Measurements from ENCODE around the gene C1GALT1.

Gene C1GALT1

GRCh38 chr7:7202375-7202720 is 20.0 kb downstream of the C1GALT1 start:
- no peak for DNase-seq

- DNase-seq: no peak
Measured at GRCh38 chr7:7203813-7204575, 21.6 kb downstream of the C1GALT1 start.

- DNase-seq: no peak
Measured at GRCh38 chr7:7207876-7208275, 25.5 kb downstream of the C1GALT1 start.

- DNase-seq: no peak
Measured at GRCh38 chr7:7208520-7208919, 26.2 kb downstream of the C1GALT1 start.

GRCh38 chr7:7209412-7210050 is 27.2 kb downstream of the C1GALT1 start:
- no peak for DNase-seq

GRCh38 chr7:7210475-7211237 is 28.3 kb downstream of the C1GALT1 start:
- no peak for DNase-seq

GRCh38 chr7:7212612-7213011 is 30.3 kb downstream of the C1GALT1 start:
- no peak for DNase-seq

- DNase-seq: no peak
Measured at GRCh38 chr7:7214398-7215347, 32.3 kb downstream of the C1GALT1 start.

GRCh38 chr7:7216279-7216678 is 33.9 kb downstream of the C1GALT1 start:
- no peak for DNase-seq

GRCh38 chr7:7219216-7219615 is 36.9 kb downstream of the C1GALT1 start:
- no peak for DNase-seq

GRCh38 chr7:7220821-7221220 is 38.5 kb downstream of the C1GALT1 start:
- no peak for DNase-seq

GRCh38 chr7:7221599-7222038 is 39.3 kb downstream of the C1GALT1 start:
- DNase-seq: no peak

GRCh38 chr7:7223250-7223649 is 40.9 kb downstream of the C1GALT1 start:
- DNase-seq: no peak

- DNase-seq: no peak
Measured at GRCh38 chr7:7226407-7226806, 44.1 kb downstream of the C1GALT1 start.

- DNase-seq: no peak
Measured at GRCh38 chr7:7228472-7228871, 46.1 kb downstream of the C1GALT1 start.

GRCh38 chr7:7228967-7229366 is 46.6 kb downstream of the C1GALT1 start:
- DNase-seq: no peak

- DNase-seq: no peak
Measured at GRCh38 chr7:7231000-7231399, 48.7 kb downstream of the C1GALT1 start.

GRCh38 chr7:7231865-7232264 is 49.5 kb downstream of the C1GALT1 start:
- DNase-seq: no peak

- no peak for DNase-seq
Measured at GRCh38 chr7:7235347-7235746, 53.0 kb downstream of the C1GALT1 start.

- DNase-seq: no peak
Measured at GRCh38 chr7:7236041-7236440, 53.7 kb downstream of the C1GALT1 start.

- no peak for DNase-seq
Measured at GRCh38 chr7:7237201-7237977, 55.0 kb downstream of the C1GALT1 start.

GRCh38 chr7:7237978-7238267 is 55.6 kb downstream of the C1GALT1 start:
- DNase-seq: no peak
